ENCODE data around the gene KCNG2. TPM values are rescaled to one million over a fixed set of nuclear protein-coding genes. Genes with fewer than 3 reads are reported as not detected.

Gene KCNG2
- total RNA-seq, 2 experiments from 2014 or later = not detected

DNA sequence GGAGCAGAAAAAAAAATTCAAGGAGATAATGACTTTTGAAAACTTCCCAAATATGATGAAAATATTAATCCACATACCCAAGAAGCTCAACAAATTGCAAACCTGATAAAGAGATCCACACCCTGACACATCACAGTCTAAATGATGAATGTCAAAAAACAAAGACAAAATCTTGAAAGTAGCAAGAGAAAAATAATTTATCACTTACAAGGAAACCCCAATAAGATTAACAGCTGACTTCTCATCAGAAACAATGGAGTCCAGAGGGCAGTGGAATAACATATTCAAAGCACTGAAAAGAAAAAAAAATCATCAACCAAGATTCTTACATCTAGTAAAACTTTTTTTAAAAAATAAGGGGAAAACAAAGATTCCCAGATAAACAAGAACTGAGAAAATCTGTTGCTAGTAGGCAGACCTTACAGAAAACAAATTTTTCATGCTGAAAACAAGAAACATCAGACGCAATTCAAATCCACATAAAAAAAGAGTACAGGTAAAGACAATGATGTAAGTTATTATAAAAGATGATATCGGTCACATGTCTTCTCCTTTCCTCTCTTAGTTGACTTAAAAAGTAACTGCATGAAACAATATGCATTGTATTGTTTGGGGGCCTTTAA, 132.4 kb downstream of the KCNG2 start:
- Histone ChIP-seq H3K9me3 (ENCODE audit: low read length) (peaks cover 24% of the 10 kb centered on the region; the same call in 1 of the 2 replicates), H3K9me2 (ENCODE audit: insufficient read depth, low read length) (no peaks in the 10 kb centered on the region), H3K4me2 (ENCODE audit: low read length) (no peak overlapping the region), H2AFZ (ENCODE audit: low read length) (no peak overlapping the region), H3K27ac (ENCODE audit: low read depth, low read length, poor library complexity, severe bottlenecking) (no peak overlapping the region), H3K4me3 (ENCODE audit: low read depth, low read length, poor library complexity, severe bottlenecking) (no peak overlapping the region), H3K36me3 (ENCODE audit: insufficient read depth, low read length) (peaks cover 30% of the 10 kb centered on the region), H3K79me2 (ENCODE audit: insufficient read depth, low read depth, low read length) (0 out of 2 replicates have a peak, but pooled peaks cover 5% of the 10 kb centered on the region), H4K20me1 (ENCODE audit: insufficient read depth, low read length) (no peaks in the 10 kb centered on the region), H3K4me1 (ENCODE audit: insufficient read depth, low read length, poor library complexity, severe bottlenecking) (no peaks in the 10 kb centered on the region)
- POLR2A ChIA-PET = no interaction called here
- intact Hi-C loops (cut with micrococcal nuclease; ENCODE audit: unreplicated experiment) = no loop called here
- BruUV-seq (replicated peaks) = no TSS peak
- CTCF ChIA-PET (ENCODE audit: unreplicated experiment) = no interaction called here
- DNase-seq (ENCODE audit: low spot score) = no peak
- TF ChIP-seq EZH2phosphoT487 (IDR thresholded peaks at IDR 0.05; ENCODE audit: borderline replicate concordance, low read depth, low read length) (no peak), CTCF (conservative IDR thresholded peaks at IDR 0.05; ENCODE audit: low read length) (no peak)

DNA sequence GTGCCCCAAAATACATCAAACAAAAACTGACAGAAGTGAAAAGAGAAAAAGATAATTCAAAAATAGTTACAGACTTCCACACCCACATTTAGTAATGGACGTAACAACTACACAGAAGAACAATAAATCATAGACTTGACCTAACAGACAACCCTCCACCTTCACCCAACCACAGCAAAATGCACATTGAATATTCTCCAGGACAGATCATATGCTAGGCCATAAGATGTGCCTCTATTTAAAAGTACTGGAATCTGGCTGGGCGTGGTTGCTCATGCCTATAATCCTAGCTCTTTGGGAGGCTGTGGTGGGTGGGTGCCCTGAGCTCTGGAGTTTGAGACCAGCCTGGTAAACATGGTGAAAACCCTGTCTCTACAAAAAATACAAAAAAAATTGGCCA, 133.7 kb downstream of the KCNG2 start:
- CTCF ChIA-PET (ENCODE audit: unreplicated experiment) = no interaction called here
- Histone ChIP-seq H3K4me1 (ENCODE audit: insufficient read depth, low read length, poor library complexity, severe bottlenecking) (no peaks in the 10 kb centered on the region), H2AFZ (ENCODE audit: low read length) (no peak overlapping the region), H4K20me1 (ENCODE audit: insufficient read depth, low read length) (no peaks in the 10 kb centered on the region), H3K9me3 (ENCODE audit: low read length) (peaks cover 24% of the 10 kb centered on the region; the same call in 1 of the 2 replicates), H3K27ac (ENCODE audit: low read depth, low read length, poor library complexity, severe bottlenecking) (no peak overlapping the region), H3K36me3 (ENCODE audit: insufficient read depth, low read length) (peaks cover 40% of the 10 kb centered on the region), H3K4me2 (ENCODE audit: low read length) (no peak overlapping the region), H3K9me2 (ENCODE audit: insufficient read depth, low read length) (no peaks in the 10 kb centered on the region), H3K4me3 (ENCODE audit: low read depth, low read length, poor library complexity, severe bottlenecking) (no peak overlapping the region), H3K79me2 (ENCODE audit: insufficient read depth, low read depth, low read length) (0 out of 2 replicates have a peak, but pooled peaks cover 5% of the 10 kb centered on the region)
- DNase-seq (ENCODE audit: low spot score) = no peak
- no TSS peak for BruUV-seq (replicated peaks)
- POLR2A ChIA-PET = no interaction called here
- no peak for TF ChIP-seq CTCF (conservative IDR thresholded peaks at IDR 0.05; ENCODE audit: low read length)
- TF ChIP-seq EZH2phosphoT487 (IDR thresholded peaks at IDR 0.05; ENCODE audit: borderline replicate concordance, low read depth, low read length) = no peak
- intact Hi-C loops (cut with micrococcal nuclease; ENCODE audit: unreplicated experiment) = no loop called here

- Histone ChIP-seq H3K4me1 (ENCODE audit: insufficient read depth, low read length, poor library complexity, severe bottlenecking) (no peaks in the 10 kb centered on the region), H3K36me3 (ENCODE audit: insufficient read depth, low read length) (peaks cover 40% of the 10 kb centered on the region)
Observed at GRCh38 chr18:79932907-79933306, 135.2 kb downstream of the KCNG2 start.

More at GRCh38 chr18:79932907-79933306, 135.2 kb downstream of the KCNG2 start:
- POLR2A ChIA-PET = no interaction called here
- Histone ChIP-seq H3K79me2 (ENCODE audit: insufficient read depth, low read depth, low read length) (0 out of 2 replicates have a peak, but pooled peaks cover 5% of the 10 kb centered on the region), H3K27ac (ENCODE audit: low read depth, low read length, poor library complexity, severe bottlenecking) (no peak overlapping the region), H3K4me2 (ENCODE audit: low read length) (no peak overlapping the region), H4K20me1 (ENCODE audit: insufficient read depth, low read length) (no peaks in the 10 kb centered on the region), H3K4me3 (ENCODE audit: low read depth, low read length, poor library complexity, severe bottlenecking) (no peak overlapping the region), H2AFZ (ENCODE audit: low read length) (no peak overlapping the region), H3K9me3 (ENCODE audit: low read length) (peaks cover 24% of the 10 kb centered on the region; the same call in 1 of the 2 replicates), H3K9me2 (ENCODE audit: insufficient read depth, low read length) (no peaks in the 10 kb centered on the region)
- no peak for DNase-seq (ENCODE audit: low spot score)
- no peak for TF ChIP-seq EZH2phosphoT487 (IDR thresholded peaks at IDR 0.05; ENCODE audit: borderline replicate concordance, low read depth, low read length)
- TF ChIP-seq CTCF (conservative IDR thresholded peaks at IDR 0.05; ENCODE audit: low read length) = no peak
- intact Hi-C loops (cut with micrococcal nuclease; ENCODE audit: unreplicated experiment) = no loop called here
- BruUV-seq (replicated peaks) = no TSS peak
- CTCF ChIA-PET (ENCODE audit: unreplicated experiment) = no interaction called here

Measured in OCI-LY7 (cell line).